Fibroblast of skin of right biceps (primary cell): ENCODE data around the gene ROR2.
"Not testable (repeated sequence)": the region's sequence is repeated elsewhere in the genome, so short reads cannot be mapped to it uniquely, and the experiment has no call there.

Experiments used
- DNase-seq: peaks from one replicate; pipeline ENCODE4 v3.0.0-alpha.2; 2013

Gene ROR2

DNA sequence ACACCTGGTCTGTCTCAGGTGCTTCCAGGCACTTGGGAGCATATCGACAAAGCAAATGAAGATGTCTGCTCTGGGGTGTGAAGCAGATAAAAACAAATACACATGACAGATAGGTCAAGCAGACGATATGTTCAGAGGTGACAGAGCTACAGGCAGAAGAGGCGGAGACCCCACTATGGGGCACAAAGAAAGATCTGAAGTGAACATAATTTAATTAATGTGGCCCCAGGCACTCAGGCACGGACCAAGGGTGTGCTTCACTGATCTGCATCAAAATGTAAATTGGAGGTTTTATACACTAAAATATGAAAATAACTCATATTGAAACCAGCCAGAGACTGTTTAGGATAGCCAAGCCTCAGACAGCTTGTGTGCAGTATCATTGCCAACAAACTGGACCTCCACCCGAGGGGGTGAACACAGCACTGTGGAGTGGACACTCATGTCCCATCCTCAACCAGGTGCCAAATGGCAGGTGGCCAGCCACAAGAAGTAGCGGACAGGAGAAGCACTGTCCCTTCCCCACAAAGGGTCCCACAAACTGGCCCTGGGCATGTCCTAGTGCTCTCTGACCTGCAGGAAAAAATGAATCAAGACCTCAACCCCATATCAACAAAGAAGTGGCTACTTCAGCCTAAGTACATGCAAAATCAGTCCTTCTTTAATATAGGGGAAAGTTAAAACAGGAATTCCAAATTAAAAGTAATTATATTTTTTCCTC is 29.2 kb downstream of the ROR2 start:
- DNase-seq, result no peak

- DNase-seq, result no peak
These were observed 30.4 kb downstream of the ROR2 start for GRCh38 chr9:91919621-91920020.

DNA sequence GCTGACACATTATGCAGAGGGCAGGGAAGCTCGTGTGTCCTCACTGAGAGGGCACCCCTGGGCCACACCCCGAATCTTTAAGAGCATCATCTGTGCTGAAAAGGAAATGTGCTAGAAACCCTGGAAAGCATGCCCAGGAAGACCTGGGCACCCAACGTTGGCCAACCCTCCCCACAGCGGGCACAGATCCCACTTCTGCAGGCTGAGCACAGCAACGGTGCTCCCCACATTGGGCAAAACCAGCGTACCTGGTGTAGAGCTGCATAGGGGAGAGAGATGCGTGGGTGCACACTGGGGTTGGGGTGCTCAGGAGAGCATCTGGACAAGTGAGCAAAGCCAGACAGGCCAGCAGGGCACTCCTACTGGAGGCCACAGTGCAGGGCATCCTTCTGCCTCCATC is 32.6 kb downstream of the ROR2 start:
- DNase-seq, result no peak

DNA sequence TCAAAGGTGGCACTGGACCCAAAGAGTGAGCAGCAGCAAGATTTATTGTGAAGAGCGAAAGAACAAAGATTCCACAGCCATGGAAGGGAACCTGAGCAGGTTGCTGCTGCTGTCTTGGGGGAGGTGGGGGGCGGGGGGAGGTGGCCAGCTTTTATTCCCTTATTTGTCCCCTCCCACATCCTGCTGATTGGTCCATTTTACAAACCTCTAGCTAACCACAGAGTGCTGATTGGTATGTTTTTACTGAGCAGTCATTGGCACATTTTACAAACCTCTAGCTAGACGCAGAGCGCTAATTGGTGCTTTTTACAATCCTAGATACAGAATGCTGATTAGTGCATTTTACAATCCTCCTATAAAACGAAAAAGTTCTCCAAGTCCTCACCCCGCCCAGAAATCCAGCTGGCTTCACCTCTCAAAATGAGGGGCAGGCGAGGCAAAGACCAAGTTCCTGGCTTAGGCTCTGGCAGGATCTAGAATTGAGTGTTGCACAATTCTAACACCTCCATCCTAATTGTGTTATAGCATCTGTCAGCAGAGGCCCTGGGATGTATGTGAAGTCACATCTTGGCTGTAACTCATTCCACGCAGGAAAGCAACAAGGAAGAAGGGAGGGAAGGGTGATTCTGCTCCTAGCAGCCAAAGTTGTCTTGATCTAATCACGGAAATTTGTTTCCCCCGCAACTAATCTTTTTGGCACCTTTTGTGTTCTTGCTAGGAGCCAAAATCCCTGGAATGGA is 34.3 kb downstream of the ROR2 start:
- DNase-seq, result no peak

DNA sequence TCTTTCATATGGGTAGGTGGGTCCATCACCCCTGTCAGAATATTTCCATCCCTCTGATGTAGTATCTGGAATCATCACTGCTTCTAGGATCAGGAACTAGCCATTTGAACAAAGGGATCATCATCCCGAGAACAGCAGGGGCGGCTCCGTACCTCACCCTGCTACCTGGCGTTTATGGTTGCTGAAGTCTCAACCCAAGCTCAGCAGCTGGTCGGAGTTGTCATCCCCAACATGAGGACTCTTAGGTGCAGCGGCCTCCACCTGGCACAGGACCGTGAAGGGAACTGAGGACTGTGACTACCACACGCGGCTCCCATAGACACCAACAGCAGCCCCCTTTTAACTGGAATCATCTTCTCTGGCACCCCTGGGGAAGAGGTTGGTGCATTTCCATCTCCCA is 35.1 kb downstream of the ROR2 start:
- no peak for DNase-seq

DNA sequence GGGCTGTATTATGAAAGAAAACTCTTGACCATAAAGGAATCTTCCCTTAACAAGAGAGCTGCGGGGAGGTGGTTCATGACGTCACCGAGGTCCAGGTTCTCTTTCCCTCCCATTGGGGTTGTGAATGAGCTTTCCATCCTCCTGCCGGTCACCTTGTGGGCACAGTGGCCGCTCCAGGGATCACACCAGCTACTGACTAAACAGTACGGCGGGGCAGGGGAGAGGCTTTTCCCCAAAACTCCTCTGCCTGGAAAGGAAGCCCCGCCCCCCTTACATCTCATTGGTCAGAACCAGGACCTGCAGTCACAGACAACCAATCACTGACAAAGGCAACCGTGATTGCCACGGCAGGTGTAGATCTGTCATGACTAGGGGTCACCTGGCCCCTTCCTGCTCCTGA is 35.6 kb downstream of the ROR2 start:
- no peak for DNase-seq

DNA sequence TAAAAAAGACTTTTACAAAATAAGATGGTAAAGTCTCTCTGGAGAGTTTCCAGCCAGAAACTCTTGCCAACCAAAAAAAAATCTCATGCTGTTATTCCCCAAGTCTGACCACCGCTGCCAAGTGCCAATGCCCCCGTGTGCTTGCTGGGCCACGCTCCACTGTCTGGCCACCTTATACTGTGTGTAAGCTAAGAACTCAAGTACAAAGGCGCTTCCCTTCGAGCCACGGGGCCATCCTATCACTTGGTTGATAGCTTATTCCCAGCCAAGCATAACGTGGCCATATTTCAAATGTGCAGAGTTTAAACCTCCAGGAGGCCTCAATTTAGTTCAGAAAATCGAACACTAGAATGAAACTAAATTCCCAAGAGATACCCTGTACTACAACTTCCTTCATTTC is 36.0 kb downstream of the ROR2 start:
- no peak for DNase-seq

DNA sequence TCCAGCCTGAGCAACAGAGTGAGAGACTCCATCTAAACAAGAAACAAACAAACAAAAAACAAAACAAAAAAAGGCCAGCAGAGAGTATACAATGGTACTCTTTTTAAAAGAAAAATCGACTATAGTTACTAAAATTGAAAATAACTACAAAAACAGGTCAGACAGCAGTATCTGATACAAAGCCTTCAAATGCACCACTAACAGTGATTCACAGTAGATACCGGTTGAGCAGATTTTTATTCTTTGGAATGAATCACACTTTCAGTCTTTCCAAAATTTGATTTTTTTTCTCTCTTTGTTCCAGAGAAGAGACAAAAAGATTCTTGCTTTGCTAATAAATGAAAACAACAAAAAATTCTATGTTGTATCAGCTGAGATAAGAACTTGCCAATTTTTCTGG is 36.9 kb downstream of the ROR2 start:
- no peak for DNase-seq

DNA sequence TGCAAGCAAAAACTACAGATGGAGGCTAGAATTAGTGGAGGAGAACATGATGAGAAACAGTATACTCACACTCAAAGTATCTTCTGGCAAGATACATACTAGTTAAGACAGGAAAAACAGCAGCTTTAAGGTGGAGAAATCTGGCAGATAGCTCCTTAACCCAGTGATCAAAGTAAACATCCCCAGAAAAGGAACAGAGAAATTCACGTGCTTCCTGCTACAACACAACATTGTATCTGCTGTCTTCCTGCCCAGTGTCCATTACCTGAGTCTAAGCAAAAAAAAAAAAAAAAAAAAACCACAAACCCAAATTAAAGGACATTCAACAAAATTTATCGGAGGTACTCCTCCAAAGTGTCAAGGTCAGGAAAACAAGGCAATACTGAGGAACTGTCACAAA is 38.4 kb downstream of the ROR2 start:
- DNase-seq, result no peak

DNA sequence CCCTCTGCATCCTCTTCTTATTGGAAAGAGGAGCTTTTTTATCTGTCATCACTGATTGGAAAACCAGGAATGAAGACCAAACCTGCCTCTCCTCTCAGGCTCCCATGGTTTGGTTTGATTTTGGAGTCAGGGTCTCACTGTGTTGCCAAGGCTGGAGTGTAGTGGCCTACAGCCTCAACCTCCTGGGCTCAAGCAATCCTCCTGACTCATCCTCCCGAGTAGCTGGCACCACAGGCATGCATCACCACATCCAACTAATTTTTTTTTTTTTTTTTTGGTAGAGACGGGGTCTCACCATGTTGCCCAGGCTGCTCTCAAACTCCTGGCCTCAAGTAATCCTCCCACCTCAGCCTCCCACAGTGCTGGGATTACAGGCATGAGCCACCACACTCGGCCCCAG is 40.8 kb downstream of the ROR2 start:
- not testable (repeated sequence) for DNase-seq

GRCh38 chr9:91908746-91909145 is 41.3 kb downstream of the ROR2 start:
- peak; percentile 47 for DNase-seq

DNA sequence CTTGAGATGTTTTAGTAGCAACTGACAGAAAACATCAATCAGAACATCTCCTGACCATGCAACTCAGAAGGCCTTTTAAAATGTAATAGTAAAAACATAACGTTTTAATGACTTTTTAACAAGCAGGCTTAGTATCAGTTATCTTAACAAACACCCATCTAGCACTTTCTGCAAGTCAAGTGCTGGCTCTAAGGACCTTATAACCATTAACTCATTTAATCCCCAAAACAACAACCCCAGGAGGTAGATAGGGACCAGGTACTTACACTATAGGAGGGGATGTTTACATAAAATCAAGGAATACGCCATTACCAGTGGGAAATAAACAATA is 41.8 kb downstream of the ROR2 start:
- DNase-seq, result no peak

DNA sequence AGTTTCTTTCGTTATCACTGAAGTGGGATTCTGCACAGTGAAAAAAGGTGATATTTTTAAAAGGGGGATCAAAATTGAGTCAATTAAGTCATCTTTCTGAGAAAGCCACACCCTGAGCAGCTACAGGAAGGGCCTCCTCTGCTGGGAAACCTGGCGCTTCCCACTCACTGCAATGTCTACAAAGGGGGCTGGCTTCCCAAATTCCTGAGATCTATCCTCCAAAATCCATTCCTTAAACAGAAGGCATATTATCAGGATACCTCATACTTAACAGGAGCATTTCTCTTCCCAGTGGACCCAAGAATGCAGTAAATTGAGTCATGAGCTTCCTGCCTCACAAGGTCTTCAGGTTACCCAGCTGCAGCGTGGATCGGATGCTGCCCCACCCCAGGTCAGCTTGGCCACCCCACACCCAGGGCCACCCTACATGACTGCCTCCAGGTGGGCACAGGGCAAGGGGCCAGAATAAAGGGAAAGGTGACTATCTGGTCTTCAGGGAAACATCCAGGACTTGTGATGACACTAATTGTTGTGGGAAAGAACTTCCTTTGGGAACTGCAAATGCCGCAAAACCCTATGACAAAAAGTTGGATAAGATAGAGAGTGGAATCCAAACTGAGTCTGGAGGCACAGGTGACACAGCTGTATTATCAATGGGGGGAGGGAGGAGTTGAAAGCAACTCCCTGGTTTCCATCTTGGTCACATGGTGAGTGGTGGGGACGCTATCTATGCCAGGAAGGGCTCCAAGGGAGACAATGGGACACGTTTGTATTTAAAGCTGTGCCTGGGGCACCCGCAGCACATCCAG is 42.3 kb downstream of the ROR2 start:
- DNase-seq, result peak; percentile 46

- DNase-seq, result peak; percentile 26
These were observed 44.0 kb downstream of the ROR2 start for GRCh38 chr9:91905991-91906469.

DNA sequence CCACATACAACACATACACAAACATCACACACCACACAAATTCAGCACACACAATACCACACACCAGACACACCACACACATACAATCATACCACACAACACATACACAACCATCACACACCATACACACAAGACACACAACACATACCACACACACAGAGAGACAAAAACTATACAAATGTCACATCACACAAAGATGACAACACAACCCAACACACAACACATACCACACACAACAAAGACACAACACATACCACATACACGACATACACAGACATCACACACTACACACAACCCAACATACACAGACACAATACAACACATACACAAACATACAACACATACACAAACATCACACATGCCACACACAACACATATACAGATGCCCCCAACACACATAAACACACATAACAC is 44.8 kb downstream of the ROR2 start:
- DNase-seq, result no peak

- no peak for DNase-seq
These were observed 45.3 kb downstream of the ROR2 start for GRCh38 chr9:91904588-91905236.

- DNase-seq, result no peak
These were observed 46.7 kb downstream of the ROR2 start for GRCh38 chr9:91903126-91903911.

DNA sequence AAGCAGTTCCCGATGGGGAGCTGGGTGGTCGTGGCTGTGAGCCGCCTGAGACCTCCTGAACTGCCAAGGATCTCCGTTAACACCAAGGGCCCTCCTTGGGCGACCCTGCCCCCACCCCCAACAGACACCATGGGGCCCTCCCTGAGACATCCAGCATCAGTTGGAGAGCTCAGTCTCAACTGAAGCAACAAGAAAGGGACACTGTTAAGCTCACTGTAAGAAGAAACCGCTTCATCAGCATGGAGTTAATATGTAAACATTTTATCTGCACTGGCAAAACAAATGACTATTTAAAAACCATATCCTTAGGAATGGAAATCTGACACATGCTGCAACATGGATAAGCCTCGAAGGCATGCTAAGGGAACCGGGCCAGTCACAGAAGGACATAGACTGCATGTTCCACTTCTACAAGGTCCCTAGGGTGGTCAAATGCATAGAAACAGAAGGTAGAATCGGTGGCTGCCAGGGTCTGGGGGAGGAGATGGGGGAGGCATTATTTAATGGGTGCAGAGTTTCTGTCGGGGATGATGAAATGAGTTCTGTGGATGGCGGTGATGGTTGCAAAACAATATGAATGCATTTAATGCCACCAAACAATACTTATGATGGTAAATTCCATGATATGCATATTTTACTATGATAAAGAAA is 47.4 kb downstream of the ROR2 start:
- peak; percentile 12 for DNase-seq

GRCh38 chr9:91900797-91901177 is 49.2 kb downstream of the ROR2 start:
- DNase-seq, result no peak

DNA sequence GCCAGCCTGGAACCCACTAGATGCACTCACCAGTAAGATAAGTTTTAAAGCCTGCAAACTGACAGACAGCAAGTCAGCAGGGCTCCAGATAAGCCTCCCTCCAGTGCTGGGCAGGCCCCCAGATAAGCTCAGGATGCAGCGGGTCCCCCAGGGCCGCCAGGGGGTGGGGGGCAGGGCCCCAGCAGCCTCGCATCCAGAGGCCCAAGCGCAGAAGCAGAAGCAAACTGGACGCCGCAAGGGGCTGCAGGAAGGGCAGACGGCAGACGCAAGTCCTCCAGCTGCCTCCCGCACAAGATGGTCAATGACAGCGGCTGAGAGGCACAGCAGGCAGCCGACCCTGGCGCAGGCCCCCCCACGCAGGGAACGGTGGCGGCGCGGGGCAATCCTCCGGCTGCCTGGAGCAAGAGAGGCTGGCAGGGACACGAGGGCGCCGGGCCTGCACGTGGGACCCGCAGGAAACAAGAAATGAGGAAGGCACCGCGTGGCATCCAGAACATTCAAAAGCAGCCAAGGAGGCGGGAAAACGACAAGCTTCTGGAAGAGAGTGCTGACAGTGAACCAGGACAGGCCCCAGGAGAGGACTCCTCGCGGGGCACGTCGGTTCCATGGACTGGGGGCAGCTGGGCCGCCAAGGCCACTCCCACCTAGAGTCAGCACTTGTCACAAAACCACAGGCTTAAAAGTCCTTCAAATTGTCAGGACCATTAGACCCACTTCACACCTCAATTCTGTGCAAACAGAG is 49.8 kb downstream of the ROR2 start:
- peak; percentile 39 for DNase-seq

DNA sequence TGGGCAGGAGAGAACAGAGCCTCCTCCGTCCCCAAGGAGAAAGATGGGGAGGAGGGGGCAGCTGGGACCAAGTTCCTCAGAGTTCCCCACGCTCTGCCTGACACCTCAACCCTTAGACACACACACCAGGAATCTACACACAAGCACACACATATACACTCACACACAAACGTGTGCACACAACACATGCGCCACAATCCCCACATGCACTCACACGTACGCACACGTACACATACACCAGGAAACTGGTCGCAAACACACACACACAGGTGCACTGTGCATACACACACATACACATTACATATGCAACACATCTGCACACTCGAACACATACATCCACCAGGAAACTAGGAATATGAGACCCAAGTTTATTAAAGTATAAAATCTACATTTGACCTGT is 50.4 kb downstream of the ROR2 start:
- DNase-seq, result no peak
